ENCODE measurements around the gene EHMT2. TPM values are rescaled to one million over a fixed set of nuclear protein-coding genes. Genes with fewer than 3 reads are reported as not detected.
"Not testable (repeated sequence)": the region's sequence is repeated elsewhere in the genome, so short reads cannot be mapped to it uniquely, and the experiment has no call there.

EHMT2 gene
- total RNA-seq, 1 experiment from 2014 or later = 98.5 TPM

DNA sequence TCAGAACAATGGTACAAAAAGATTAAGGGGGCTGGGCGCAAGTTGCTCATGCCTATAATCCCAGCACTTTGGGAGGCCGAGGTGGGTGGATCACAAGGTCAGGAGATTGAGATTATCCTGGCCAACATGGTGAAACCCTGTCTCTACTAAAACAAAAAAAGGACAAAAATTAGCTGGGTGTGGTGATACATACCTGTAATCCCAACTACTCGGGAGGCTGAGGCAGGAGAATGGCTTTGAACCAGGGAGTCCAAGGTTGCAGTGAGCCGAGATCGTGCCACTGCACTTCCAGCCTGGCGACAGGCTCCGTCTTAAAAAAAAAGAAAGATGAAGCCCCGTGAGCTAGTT lies 57.7 kb downstream of the EHMT2 start:
- not testable (repeated sequence) for DNase-seq (ENCODE audit: low spot score)

GRCh38 chr6:31838968-31839367 lies 58.5 kb downstream of the EHMT2 start:
- no peak for DNase-seq (ENCODE audit: low spot score)

GRCh38 chr6:31838114-31838553 lies 59.4 kb downstream of the EHMT2 start:
- not testable (repeated sequence) for DNase-seq (ENCODE audit: low spot score)

DNA sequence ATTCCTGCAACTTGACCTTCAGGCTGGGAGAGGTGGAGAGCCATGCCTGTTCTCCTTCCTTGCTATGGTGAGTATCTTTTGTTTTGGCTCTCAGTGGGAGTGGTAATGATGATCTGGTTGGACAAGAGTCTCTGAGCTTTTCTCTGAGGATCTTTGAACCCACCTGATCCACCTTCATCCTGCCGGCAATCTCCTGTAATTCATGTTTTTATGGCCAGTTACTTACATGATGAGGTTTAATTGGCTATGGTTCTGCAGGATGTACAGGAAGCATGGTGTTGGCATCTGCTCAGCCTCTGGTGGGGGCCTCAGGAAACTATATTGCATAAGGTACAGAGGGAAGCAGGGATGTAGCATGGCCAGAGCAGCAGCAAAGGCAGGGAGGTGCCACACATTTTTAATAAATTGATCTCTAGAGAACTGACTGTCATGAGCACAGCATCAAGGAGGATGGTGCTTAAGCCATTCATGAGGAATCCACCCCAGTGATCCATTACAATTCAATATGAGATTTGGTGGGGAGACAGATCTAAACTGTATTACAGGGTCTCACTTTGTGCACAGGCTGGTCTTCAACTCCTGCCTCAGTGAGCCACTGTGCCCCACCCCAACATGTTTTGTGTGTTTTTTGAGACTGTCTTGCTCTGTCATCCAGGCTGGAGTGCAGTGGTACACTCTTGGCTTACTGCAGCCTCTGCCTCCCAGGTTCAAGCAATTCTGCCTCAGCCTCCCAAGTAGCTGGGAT lies 60.0 kb downstream of the EHMT2 start:
- DNase-seq (ENCODE audit: low spot score) = no peak

DNA sequence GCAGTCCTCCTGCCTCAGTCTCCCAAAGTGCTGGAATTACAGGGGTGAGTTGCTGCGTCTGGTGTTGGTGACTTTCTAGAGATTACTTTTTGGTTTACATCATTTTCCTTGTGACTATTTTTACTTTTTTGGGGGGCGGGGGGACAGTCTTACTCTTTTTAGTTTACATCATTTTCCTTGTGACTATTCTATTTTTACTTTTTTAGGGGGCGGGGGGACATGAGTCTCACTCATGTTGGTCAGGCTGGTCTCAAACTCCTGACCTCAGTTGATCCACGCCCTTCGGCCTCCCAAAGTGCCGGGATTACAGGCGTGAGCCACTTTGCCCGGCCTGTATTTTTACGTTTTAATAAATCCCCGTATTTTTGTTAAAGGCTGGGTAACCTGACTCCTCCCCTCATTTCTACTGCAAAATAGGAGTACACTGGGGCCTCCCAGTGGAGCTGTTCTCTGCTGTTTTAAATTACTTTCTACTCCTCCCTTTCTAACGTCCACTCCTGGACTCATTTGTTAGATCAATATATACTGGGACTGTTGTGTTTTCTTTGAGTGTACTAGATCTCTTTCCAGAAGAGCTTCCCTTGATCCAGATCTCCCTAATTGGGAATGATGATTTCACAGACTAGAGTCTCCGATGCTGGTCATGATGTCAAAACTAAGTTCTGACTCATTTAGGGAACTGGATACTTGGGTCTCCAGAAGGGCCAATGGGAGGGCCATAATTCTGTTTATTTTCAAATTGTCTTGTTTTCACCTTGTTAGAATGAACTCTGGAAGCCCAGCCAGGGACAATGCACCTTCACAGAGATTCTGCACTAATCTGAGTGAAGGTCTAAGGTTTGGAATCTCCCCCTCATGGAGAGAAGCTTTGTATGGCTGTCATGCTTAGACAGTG lies 60.8 kb downstream of the EHMT2 start:
- DNase-seq (ENCODE audit: low spot score) = peak; percentile 30

GRCh38 chr6:31836047-31836473 lies 61.4 kb downstream of the EHMT2 start:
- DNase-seq (ENCODE audit: low spot score) = no peak

GRCh38 chr6:31834367-31835250 lies 62.9 kb downstream of the EHMT2 start:
- DNase-seq (ENCODE audit: low spot score) = peak; percentile 96

DNA sequence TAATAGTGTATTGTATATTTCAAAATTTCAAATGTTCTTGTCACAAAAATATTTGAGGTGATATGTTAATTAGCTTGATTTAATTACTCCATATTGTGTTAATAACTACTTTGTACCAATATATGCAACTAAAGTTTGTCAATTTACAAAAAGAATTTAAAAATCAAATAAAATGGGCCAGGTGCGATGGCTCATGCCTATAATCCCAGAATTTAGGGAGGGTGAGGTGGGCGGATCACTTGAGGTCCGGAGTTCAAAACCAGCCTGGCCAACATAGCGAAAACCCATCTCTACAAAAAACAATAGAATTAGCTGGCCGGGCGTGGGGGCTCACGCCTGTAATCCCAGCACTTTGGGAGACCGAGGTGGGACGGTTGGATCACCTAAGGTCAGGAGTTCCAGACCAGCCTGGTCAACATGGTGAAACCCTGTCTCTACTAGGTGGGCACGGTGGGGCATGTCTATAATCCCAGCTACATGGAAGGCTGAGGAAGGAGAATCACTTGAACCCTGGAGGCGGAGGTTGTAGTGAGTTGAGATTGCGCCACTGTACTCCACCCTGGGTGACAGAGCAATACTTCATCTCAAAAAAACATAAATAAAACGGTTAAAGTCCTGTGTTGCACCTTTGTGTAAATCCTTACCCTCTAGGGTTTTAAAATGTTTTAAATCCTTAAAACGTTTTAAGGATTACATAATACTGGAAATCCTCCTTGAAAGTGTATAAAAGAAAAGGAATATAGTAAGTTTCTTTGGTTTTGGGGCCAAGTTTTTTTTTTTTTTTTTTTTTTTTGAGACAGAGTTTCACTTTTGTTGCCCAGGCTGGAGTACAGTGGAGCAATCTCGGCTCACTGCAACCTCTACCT lies 65.9 kb downstream of the EHMT2 start:
- DNase-seq (ENCODE audit: low spot score) = peak; percentile 16

DNA sequence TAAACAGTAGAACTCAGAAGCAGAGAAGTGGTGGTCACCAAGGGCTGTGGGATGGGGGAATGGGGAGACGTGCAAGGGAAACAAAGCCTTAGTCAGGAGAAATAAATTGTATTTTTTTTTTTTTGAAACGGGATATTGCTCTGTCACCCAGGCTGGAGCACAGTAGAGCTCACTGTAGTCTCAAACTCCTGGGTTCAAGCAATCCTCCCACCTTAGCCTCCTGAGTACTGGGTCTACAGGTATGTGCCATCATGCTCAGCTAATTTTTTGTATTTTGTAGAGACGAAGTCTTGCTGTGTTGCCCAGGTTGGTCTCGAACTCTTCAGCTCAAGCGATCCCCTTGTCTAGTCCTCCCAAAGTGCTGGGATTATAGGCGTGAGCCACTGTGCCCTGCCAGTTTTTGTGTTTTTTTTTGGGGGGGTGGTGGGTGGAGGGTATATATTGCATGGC lies 66.6 kb downstream of the EHMT2 start:
- peak; percentile 7 for DNase-seq (ENCODE audit: low spot score)

Small RNA genes lying within 50 kb of the gene (small RNA-seq; reads per million reads assigned to genes)
- gene AL645922.1 = not detected
- 53.2 reads per million, percentile 95 among the genes with 10 or more reads in this experiment for gene SNORD48
- not detected for gene SNORD52

Other genes with a start within 250 kb of the EHMT2 start
- gene BAG6, start 245.0 kb downstream of the EHMT2 start, total RNA-seq (2014; rRNA removed; shearing (Covaris generic)) = 307 and 336 TPM in 2 replicates
- gene APOM, start 241.8 kb downstream of the EHMT2 start, total RNA-seq (2014; rRNA removed; shearing (Covaris generic)) = 1.8 and 4.2 TPM in 2 replicates
- gene C6orf47, start 236.9 kb downstream of the EHMT2 start, total RNA-seq (2014; rRNA removed; shearing (Covaris generic)) = 24.7 and 29.1 TPM in 2 replicates
- gene GPANK1, start 232.7 kb downstream of the EHMT2 start, total RNA-seq (2014; rRNA removed; shearing (Covaris generic)) = 11.7 and 17.2 TPM in 2 replicates
- 219 and 225 TPM in 2 replicates for gene CSNK2B, start 231.6 kb downstream of the EHMT2 start, total RNA-seq (2014; rRNA removed; shearing (Covaris generic))
- gene LY6G5B, start 227.7 kb downstream of the EHMT2 start, total RNA-seq (2014; rRNA removed; shearing (Covaris generic)) = 3.5 and 3.6 TPM in 2 replicates
- gene LY6G5C, start 216.6 kb downstream of the EHMT2 start, total RNA-seq (2014; rRNA removed; shearing (Covaris generic)) = 0.76 and 2.1 TPM in 2 replicates
- gene ABHD16A, start 194.4 kb downstream of the EHMT2 start, total RNA-seq (2014; rRNA removed; shearing (Covaris generic)) = 32.5 and 37.9 TPM in 2 replicates
- gene LY6G6F, start 190.8 kb downstream of the EHMT2 start, total RNA-seq (2014; rRNA removed; shearing (Covaris generic)) = not detected in 2 replicates
- not detected in 2 replicates for gene LY6G6D, start 182.3 kb downstream of the EHMT2 start, total RNA-seq (2014; rRNA removed; shearing (Covaris generic))
- gene LY6G6C, start 176.0 kb downstream of the EHMT2 start, total RNA-seq (2014; rRNA removed; shearing (Covaris generic)) = not detected in 2 replicates
- gene MPIG6B, start 174.3 kb downstream of the EHMT2 start, total RNA-seq (2014; rRNA removed; shearing (Covaris generic)) = 0.18 TPM in 1 of 2 replicates, not detected in the other
- 107 and 116 TPM in 2 replicates for gene DDAH2, start 168.4 kb downstream of the EHMT2 start, total RNA-seq (2014; rRNA removed; shearing (Covaris generic))
- 914 and 960 TPM in 2 replicates for gene CLIC1, start 161.2 kb downstream of the EHMT2 start, total RNA-seq (2014; rRNA removed; shearing (Covaris generic))
- 19.6 and 20.9 TPM in 2 replicates for gene MSH5, start 157.7 kb downstream of the EHMT2 start, total RNA-seq (2014; rRNA removed; shearing (Covaris generic))
- 6.3 and 11.6 TPM in 2 replicates for gene SAPCD1, start 135.0 kb downstream of the EHMT2 start, total RNA-seq (2014; rRNA removed; shearing (Covaris generic))
- 5.6 and 11.2 TPM in 2 replicates for gene VWA7, start 120.4 kb downstream of the EHMT2 start, total RNA-seq (2014; rRNA removed; shearing (Covaris generic))
- 128 and 138 TPM in 2 replicates for gene VARS1, start 101.9 kb downstream of the EHMT2 start, total RNA-seq (2014; rRNA removed; shearing (Covaris generic))
- gene LSM2, start 90.7 kb downstream of the EHMT2 start, total RNA-seq (2014; rRNA removed; shearing (Covaris generic)) = 77.4 and 93.6 TPM in 2 replicates
- 0.64 and 1.3 TPM in 2 replicates for gene HSPA1L, start 82.4 kb downstream of the EHMT2 start, total RNA-seq (2014; rRNA removed; shearing (Covaris generic))
- gene HSPA1A, start 82.2 kb downstream of the EHMT2 start, total RNA-seq (2014; rRNA removed; shearing (Covaris generic)) = 379 and 403 TPM in 2 replicates
- 655 TPM in 2 replicates for gene HSPA1B, start 70.0 kb downstream of the EHMT2 start, total RNA-seq (2014; rRNA removed; shearing (Covaris generic))
- gene NEU1, start 34.9 kb downstream of the EHMT2 start, total RNA-seq (2014; rRNA removed; shearing (Covaris generic)) = 82.3 and 87.1 TPM in 2 replicates
- gene SLC44A4, start 18.7 kb downstream of the EHMT2 start, total RNA-seq (2014; rRNA removed; shearing (Covaris generic)) = 101 and 124 TPM in 2 replicates
- gene ZBTB12, start 4.4 kb upstream of the EHMT2 start, total RNA-seq (2014; rRNA removed; shearing (Covaris generic)) = 12.6 and 13.6 TPM in 2 replicates
- 0.28 and 0.91 TPM in 2 replicates for gene C2, start 30.0 kb upstream of the EHMT2 start, total RNA-seq (2014; rRNA removed; shearing (Covaris generic))
- gene CFB, start 48.4 kb upstream of the EHMT2 start, total RNA-seq (2014; rRNA removed; shearing (Covaris generic)) = 2.0 and 2.6 TPM in 2 replicates
- 85.4 and 103 TPM in 2 replicates for gene NELFE, start 61.3 kb upstream of the EHMT2 start, total RNA-seq (2014; rRNA removed; shearing (Covaris generic))
- gene SKIC2, start 61.5 kb upstream of the EHMT2 start, total RNA-seq (2014; rRNA removed; shearing (Covaris generic)) = 62.5 and 66.2 TPM in 2 replicates
- gene DXO, start 74.4 kb upstream of the EHMT2 start, total RNA-seq (2014; rRNA removed; shearing (Covaris generic)) = 54.8 and 61.6 TPM in 2 replicates
- gene C4A, start 84.4 kb upstream of the EHMT2 start, total RNA-seq (2014; rRNA removed; shearing (Covaris generic)) = 0.57 and 1.9 TPM in 2 replicates
- gene C4B, start 117.1 kb upstream of the EHMT2 start, total RNA-seq (2014; rRNA removed; shearing (Covaris generic)) = 1.4 and 1.9 TPM in 2 replicates
- gene CYP21A2, start 140.7 kb upstream of the EHMT2 start, total RNA-seq (2014; rRNA removed; shearing (Covaris generic)) = not detected in 2 replicates
- 0.03 TPM in 1 of 2 replicates, not detected in the other for gene TNXB, start 211.6 kb upstream of the EHMT2 start, total RNA-seq (2014; rRNA removed; shearing (Covaris generic))
- 55.7 and 60.0 TPM in 2 replicates for gene ATF6B, start 230.5 kb upstream of the EHMT2 start, total RNA-seq (2014; rRNA removed; shearing (Covaris generic))
- 5.2 and 7.4 TPM in 2 replicates for gene FKBPL, start 232.6 kb upstream of the EHMT2 start, total RNA-seq (2014; rRNA removed; shearing (Covaris generic))

Measured in HT-29 (cell line).